NOMO-1 treated with dmso at 0.1 percent for 144 hours (cell line): Measurements from ENCODE around the gene PSMB5.

Experiments
- DNase-seq: peaks from one replicate; lab custom pipeline; 2025; ENCODE audit not compliant: unreplicated experiment; lab: John Stamatoyannopoulos, UW

The PSMB5 gene

GRCh38 chr14:23058654-23059504 lies 24.2 kb upstream of the PSMB5 start:
- no peak for DNase-seq

- DNase-seq: no peak
Observed at GRCh38 chr14:23057757-23058653, 23.3 kb upstream of the PSMB5 start.

GRCh38 chr14:23056956-23057756 lies 22.5 kb upstream of the PSMB5 start, which contains the start of gene CDH24:
CDH24 (minus strand) TSS chr14:23057520; CDS start chr14:23055733, 1,787 bp downstream.
- no peak for DNase-seq

GRCh38 chr14:23056145-23056955 lies 21.6 kb upstream of the PSMB5 start:
- no peak for DNase-seq

GRCh38 chr14:23055621-23056144 lies 21.0 kb upstream of the PSMB5 start:
- no peak for DNase-seq

- no peak for DNase-seq
Observed at GRCh38 chr14:23055147-23055550, 20.4 kb upstream of the PSMB5 start.

- no peak for DNase-seq
Observed at GRCh38 chr14:23054000-23054811, 19.5 kb upstream of the PSMB5 start.

- no peak for DNase-seq
Observed at GRCh38 chr14:23053426-23053825, 18.7 kb upstream of the PSMB5 start.

GRCh38 chr14:23052671-23053070 lies 18.0 kb upstream of the PSMB5 start:
- DNase-seq: no peak

- no peak for DNase-seq
Observed at GRCh38 chr14:23052182-23052623, 17.5 kb upstream of the PSMB5 start.

- no peak for DNase-seq
Observed at GRCh38 chr14:23051141-23052057, 16.7 kb upstream of the PSMB5 start.

- DNase-seq: no peak
Observed at GRCh38 chr14:23049011-23049410, 14.3 kb upstream of the PSMB5 start.

- no peak for DNase-seq
Observed at GRCh38 chr14:23047751-23048693, 13.3 kb upstream of the PSMB5 start.

- no peak for DNase-seq
Observed at GRCh38 chr14:23047034-23047634, 12.4 kb upstream of the PSMB5 start.

GRCh38 chr14:23045419-23046357 lies 11.0 kb upstream of the PSMB5 start:
- DNase-seq: no peak
